VCaP (cell line): ENCODE measurements around the gene KYAT1.
"Not testable (repeated sequence)": the region's sequence is repeated elsewhere in the genome, so short reads cannot be mapped to it uniquely, and the experiment has no call there.

Source experiments
- H3K27ac ChIP-seq: fragments of 450-650 bp; 2 replicates; pipeline ENCODE4 v1.5.1; 2017
- TF ChIP-seq, protein P1 (sequence below): fragments of 450-650 bp; conservative IDR thresholded peaks from 2 replicates; pipeline ENCODE4 v1.5.1; 2017; ENCODE audit warnings: mild to moderate bottlenecking, moderate library complexity

Gene KYAT1

DNA sequence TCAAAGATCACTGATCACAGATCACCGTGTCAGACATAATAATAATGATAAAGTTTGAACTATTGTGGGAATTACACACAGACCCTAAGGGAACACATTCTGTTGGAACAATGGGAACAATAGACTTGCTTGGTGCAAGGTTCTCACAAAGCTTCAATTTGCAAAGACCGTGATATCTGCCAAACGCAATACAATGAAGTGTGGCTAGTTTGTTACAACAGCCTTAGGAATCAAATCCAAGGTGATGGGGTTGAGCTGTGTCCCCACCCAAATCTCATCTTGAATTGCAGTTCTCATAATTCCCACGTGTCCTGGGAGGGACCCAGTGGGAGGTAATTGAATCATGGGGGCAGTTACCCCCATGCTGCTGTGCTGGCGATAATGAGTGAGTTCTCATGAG is 20.8 kb downstream of the KYAT1 start:
- TF ChIP-seq, protein P1, sequence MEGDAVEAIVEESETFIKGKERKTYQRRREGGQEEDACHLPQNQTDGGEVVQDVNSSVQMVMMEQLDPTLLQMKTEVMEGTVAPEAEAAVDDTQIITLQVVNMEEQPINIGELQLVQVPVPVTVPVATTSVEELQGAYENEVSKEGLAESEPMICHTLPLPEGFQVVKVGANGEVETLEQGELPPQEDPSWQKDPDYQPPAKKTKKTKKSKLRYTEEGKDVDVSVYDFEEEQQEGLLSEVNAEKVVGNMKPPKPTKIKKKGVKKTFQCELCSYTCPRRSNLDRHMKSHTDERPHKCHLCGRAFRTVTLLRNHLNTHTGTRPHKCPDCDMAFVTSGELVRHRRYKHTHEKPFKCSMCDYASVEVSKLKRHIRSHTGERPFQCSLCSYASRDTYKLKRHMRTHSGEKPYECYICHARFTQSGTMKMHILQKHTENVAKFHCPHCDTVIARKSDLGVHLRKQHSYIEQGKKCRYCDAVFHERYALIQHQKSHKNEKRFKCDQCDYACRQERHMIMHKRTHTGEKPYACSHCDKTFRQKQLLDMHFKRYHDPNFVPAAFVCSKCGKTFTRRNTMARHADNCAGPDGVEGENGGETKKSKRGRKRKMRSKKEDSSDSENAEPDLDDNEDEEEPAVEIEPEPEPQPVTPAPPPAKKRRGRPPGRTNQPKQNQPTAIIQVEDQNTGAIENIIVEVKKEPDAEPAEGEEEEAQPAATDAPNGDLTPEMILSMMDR = no peak
- H3K27ac ChIP-seq = no peak overlapping the region; the same call in 1 of the 2 replicates

DNA sequence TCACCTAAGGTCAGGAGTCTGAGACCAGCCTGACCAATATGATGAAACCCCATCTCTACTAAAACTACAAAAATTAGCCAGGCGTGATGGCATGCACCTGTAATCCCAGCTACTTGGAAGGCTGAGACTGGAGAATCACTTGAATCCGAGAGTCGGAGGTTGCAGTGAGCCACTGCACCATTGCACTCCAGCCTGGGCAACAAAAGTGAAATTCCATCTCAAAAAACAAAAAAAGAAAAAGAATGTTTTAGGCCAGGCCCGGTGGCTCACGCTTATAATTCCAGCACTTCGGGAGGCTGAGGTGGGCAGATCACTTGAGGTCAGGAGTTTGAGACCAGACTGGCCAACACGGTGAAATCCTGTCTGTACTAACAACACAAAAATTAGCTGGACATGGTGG is 23.3 kb downstream of the KYAT1 start:
- H3K27ac ChIP-seq = not testable (repeated sequence)

DNA sequence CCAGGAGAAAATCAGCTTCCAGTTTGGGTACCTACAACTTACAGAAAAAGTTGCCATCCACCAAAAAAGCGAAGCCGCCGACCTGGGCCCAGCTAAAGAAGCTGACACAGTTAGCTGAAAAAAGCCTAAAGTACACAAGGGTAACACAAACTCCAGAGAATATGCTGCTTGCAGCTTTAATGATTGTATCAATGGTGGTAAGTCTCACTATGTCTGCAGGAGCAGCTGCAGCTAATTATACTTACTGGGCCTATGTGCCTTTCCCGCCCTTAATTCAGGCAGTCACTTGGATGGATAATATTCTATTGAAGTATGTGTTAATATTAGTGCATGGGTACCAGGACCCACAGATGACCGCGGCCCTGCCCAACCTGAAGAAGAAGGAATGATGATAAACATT is 27.3 kb downstream of the KYAT1 start:
- peak overlapping the region; percentile 91 for H3K27ac ChIP-seq

DNA sequence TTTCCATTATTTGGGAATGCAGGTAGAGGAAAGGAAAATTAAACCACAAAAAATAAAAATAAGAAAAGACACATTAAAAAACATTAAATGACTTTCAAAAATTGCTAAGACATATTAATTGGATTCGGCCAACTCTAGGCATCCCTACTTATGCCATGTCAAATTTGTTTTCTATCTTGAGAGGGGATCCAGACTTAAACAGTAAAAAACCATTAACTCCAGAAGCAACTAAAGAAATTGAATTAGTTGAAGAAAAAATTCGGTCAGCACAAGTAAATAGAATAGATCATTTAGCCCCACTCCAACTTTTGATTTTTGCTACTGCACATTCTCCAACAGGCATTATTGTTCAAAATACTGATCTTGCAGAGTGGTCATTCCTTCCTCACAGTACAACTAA is 29.1 kb downstream of the KYAT1 start:
- H3K27ac ChIP-seq = peak overlapping the region; percentile 91

DNA sequence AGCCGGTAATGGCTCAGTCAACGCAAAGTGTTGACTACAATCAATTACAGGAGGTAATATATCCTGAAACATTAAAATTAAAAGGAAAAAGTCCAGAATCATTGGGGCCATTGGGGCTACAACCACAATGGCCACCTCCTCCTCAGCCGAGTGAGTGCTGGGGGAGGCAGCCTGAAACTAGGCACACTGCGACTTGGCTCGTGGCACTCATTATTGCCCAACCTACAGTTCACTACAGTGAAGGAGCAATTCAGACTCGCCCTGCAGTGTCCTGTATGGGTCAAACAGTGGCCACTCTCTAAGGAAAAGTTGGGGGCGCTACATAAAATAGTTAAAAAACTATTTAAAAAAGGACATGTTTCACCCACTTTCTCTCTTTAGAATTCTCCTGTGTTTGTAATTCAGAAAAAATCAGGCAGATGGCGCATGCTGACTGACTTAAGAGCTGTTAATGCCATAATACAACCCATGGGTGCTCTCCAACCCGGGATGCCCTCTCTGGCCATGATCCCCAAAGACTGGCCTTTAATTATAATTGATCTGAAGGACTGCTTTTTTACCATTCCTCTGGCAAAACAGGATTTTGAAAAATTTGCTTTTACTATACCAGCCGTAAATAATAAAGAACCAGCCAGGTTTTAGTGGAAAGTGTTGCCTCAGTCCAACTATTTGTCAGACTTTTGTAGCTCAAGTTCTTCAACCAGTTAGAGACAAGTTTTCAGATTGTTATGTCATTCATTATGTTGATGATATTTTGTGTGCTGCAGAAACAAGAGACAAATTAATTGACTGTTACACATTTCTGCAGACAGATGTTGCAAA is 29.8 kb downstream of the KYAT1 start:
- TF ChIP-seq, protein P1 = peak; percentile 86
- peak overlapping the region; percentile 91 for H3K27ac ChIP-seq

DNA sequence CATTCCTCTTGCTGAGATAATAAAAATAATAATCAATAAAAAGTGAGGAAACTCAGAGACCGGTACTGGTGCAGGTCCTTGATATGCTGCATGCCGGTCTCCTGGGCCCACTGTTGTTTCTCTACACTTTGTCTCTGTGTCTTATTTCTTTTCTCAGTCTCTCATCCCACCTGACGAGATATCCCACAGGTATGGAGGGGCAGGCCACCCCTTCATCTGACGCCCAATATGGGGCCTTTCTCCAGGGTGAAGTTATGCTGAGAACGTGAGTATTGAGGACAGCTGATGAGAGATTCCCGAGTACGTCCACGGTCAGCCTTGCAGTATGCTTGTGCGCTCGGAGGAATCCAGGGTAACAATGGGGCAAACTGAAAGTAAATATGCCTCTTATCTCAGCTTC is 30.7 kb downstream of the KYAT1 start:
- H3K27ac ChIP-seq = not testable (repeated sequence)

DNA sequence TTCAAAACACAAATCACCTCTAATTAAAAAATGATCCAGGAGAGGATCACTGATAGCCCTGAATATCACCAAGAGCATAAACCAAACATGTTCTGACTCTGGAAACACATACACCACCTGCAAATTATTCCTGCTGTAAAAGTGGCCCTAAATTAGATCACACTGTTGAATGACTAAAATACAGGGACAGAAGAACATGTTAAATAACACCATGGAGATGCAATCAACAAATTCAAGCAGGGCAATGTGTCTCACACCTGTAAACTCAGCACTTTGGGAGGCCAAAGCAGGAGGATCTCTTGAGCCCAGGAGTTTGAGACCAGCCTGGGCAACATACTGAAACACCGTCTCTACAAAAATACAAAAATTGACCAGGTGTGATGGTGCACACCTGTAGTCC is 33.9 kb downstream of the KYAT1 start:
- no peak overlapping the region for H3K27ac ChIP-seq
- TF ChIP-seq, protein P1 = no peak

DNA sequence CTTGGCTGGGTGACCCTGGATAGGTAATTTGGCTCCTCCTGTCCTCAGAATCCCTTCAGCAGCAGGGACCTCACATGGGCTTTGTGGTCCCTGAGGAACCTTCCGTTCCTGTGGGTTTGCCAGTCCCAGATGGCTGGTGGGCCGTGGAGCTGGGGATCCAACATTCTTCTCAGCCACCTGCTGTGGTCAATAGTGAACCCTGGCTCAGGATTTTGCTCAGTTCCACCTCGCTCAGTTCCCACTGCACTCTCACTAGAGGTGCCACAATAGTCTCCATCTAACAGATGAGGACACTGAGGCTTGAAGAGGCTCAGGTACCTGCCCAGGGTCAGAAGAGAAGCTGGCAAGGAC is 35.1 kb downstream of the KYAT1 start:
- TF ChIP-seq, protein P1 = no peak
- H3K27ac ChIP-seq = no peak overlapping the region

DNA sequence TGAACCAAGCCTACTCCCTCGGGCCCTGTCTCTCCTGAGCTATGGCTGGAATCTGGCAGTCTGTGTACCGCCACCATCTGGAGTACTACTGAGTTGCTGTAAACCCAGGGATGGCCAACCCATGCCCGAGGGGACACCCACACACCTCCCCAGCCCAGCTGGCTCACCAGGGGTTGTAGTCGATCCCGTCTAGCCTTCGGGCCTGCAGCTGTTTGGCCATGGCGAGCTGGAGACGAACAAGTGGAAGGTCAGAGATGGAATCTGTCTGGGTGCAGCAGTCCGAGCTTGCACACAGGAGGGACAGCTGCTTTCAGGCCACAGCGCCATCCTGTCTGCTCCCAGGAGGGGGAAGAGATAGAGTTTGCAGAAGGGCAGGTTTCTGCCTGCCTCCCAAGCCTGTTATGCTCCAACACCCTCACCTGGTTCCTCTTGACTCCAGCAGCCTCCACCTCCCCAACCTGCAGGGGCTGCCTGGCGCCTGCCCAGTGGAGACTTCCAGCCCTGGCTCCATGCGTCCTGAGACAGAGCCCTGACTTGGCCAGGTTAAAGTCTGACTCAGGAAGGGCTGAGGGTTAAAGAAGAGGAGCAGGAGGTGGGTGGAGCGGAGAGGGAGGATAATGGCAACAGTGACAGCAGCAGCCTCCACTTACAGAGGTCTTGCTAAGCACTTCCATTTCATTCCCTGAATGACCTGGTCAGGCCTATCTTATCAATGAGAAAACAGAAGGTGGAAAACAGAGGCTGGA is 36.4 kb downstream of the KYAT1 start:
- TF ChIP-seq, protein P1 = no peak
- no peak overlapping the region for H3K27ac ChIP-seq

DNA sequence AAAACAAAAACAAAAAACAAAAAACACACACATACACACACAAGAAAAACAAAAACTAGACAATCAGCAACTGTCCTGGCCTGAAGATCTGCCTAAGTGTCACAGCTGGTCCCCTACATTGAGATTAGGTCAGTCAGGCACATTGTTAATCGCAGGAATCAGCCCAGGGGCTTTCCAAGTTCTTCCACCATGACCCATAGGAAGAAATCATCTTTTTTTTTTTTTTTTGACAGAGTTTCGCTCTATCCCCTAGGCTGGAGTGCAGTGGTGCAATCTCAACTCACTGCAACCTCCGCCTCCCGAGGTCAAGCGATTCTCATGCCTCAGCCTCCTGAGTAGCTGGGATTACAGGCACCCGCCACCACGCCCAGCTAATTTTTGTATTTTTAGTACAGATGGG is 38.6 kb downstream of the KYAT1 start:
- H3K27ac ChIP-seq = not testable (repeated sequence)
